Heart left ventricle (tissue), 16 donors: ENCODE data around the gene TBL1X. TPM values are rescaled to one million over a fixed set of nuclear protein-coding genes. Genes with fewer than 3 reads are reported as not detected.

Source experiments
- ATAC-seq, 4 donors: fragments of 200-7000 bp; cut with Tn5 transposase; one replicate each; pipeline ENCODE4 v1.9.1; 2020 to 2022; ENCODE audit warnings: moderate library complexity in 4 of 4, mild to moderate bottlenecking in 3 of 4, moderate number of reproducible peaks in 1 of 4
- DNase-seq, 5 donors: peaks; one replicate each; pipeline ENCODE4 v3.0.0-alpha.2; 2020
- H3K27ac ChIP-seq, 12 donors: fragments of 200-600 bp; sonication (generic) in 4 of 12; one replicate each; pipeline versions ENCODE4 v1.5.0 to v1.8.0; 2016 to 2022; ENCODE audit warnings: mild to moderate bottlenecking in 2 of 12
- H3K27me3 ChIP-seq, 9 donors: fragments of 200-600 bp; sonication (generic) in 2 of 9; one replicate each; pipeline versions ENCODE4 v1.5.1 to v1.8.0; 2016 to 2022; ENCODE audit warnings: mild to moderate bottlenecking in 3 of 9
- H3K36me3 ChIP-seq, 9 donors: fragments of 200-600 bp; sonication (generic) in 2 of 9; one replicate each; pipeline versions ENCODE4 v1.5.0 to v1.8.0; 2018 to 2022; ENCODE audit warnings: mild to moderate bottlenecking in 2 of 9
- H3K4me1 ChIP-seq, 12 donors: fragments of 200-600 bp; sonication (generic) in 4 of 12; one replicate each; pipeline versions ENCODE4 v1.5.0 to v1.8.0; 2016 to 2022; ENCODE audit warnings: mild to moderate bottlenecking in 3 of 12
- H3K4me3 ChIP-seq, 12 donors: fragments of 200-600 bp; sonication (generic) in 4 of 12; one replicate each; pipeline versions ENCODE4 v1.5.0 to v1.8.0; 2017 to 2022; ENCODE audit warnings: mild to moderate bottlenecking in 9 of 12, moderate library complexity in 4 of 12
- H3K9me3 ChIP-seq, 12 donors: fragments of 200-600 bp; sonication (generic) in 4 of 12; one replicate each; pipeline versions ENCODE4 v1.5.0 to v1.8.0; 2016 to 2022; ENCODE audit warnings: mild to moderate bottlenecking in 1 of 12
- CTCF ChIP-seq, 12 donors: fragments of 200-600 bp; sonication (generic) in 4 of 12; IDR thresholded peaks; one replicate each; pipeline versions ENCODE4 v1.5.0 to v1.8.0; 2018 to 2022; ENCODE audit warnings: antibody characterized with exemption in 12 of 12, mild to moderate bottlenecking in 5 of 12
- POLR2A ChIP-seq, 2 donors: fragments of 450-650 bp; IDR thresholded peaks; one replicate each; pipeline ENCODE4 v1.6.1; 2017; ENCODE audit warnings: antibody characterized with exemption in 2 of 2, mild to moderate bottlenecking in 2 of 2, moderate library complexity in 2 of 2
- WGBS, 4 donors: extraction: QIAGEN DNeasy Blood & Tissue Kit in 2 of 4; methylation state at CpG; one replicate each; pipeline versions ENCODE4 v1.1.5 to v1.1.7; 2013 to 2018; 5-methylcytosine and 5-hydroxymethylcytosine counted together
- intact Hi-C, 10 donors: fragments of 100-400 bp; cut with DNase I; formaldehyde crosslinking; loops; one replicate each; pipeline versions ENCODE4 v1.11.1 to v1.14.2; 2022
- polyA plus RNA-seq, 2 donors: library from polyadenylated mRNA; stranded (reverse); fragments of 200-250 nt; gene quantifications; one replicate each; pipeline ENCODE4 v1.2.3, GENCODE V29; 2013
- total RNA-seq, 9 donors: library from RNA; depleted of rRNA in 2 of 9; stranded (reverse); fragments of >200 nt in 2 of 9; fragmentation: NEBNext Ultra II Directional in 3 of 9; extraction: Animal tissue kit (Norgen Biotek cat#: 25700) in 3 of 9; gene quantifications; one replicate each; pipeline versions ENCODE4 v1.1.0 to v1.2.4, GENCODE V29; 2016 to 2023
- donor health status: ischemic (EF 13 %, LVEDD 7.1; RV severe dilation, severe dysfunction).
- donor health status: healthy with polysubstance abuse.
- donor health status: DM: no; HTN: yes; CAD: no.
- donor health status: DM: no; HTN: no; CAD: no.
- donor health status: ischemic (EF 25% LVEDD 6.9; RV normal size, moderate dysfunction).
- donor health status: ischemic (EF 25% LVEDD 5.7; RV mildly dilated, moderate dysfunction).
- donor health status: healthy.
- donor health status: DM: yes; HTN: yes; CAD: no.
- donor health status: ischemic (EF 35%, LVEDD 5.7; RV mildly dilated, moderate dysfunction).
- donor health status: nonischemic (EF 11% LVEDD 7.7; RV severe dilation, severe dysfunction).
- donor health status: DM: yes; HTN: yes; CAD: no.
- donor health status: PGD.
- donor health status: ischemic (EF 29% LVEDD 5.4; RV normal size, mild dysfunction).
- donor health status: nonischemic (EF 23%, LVEDD 6.1; RV moderate dilation, normal function).

Gene TBL1X
- total and polyA plus RNA-seq, 11 donors: 2.4 to 30.7 (median 9.7) TPM

GRCh38 chrX:9770319-9770718 is 305.5 kb downstream of the TBL1X start:
- no peaks in the 10 kb centered on the region for H3K36me3 ChIP-seq
- DNase-seq: no peak
- no peak overlapping the region for H3K4me3 ChIP-seq
- H3K27ac ChIP-seq: no peak overlapping the region
- TF ChIP-seq CTCF (IDR thresholded peaks at IDR 0.05): no peak
- no peak for TF ChIP-seq POLR2A (IDR thresholded peaks at IDR 0.05)
- intact Hi-C loops: no loop called here
- WGBS, 4 donors: 31 to 48% (median 35%) methylated on average over 1 of the region's 1 CpG
- ATAC-seq: no peak
- H3K27me3 ChIP-seq: peaks cover 0 to 29% (median 4%) of the 10 kb centered on the region in 9 donors
- H3K4me1 ChIP-seq: peaks cover 0 to 5% (median 0%) of the 10 kb centered on the region in 12 donors
- no peaks in the 10 kb centered on the region for H3K9me3 ChIP-seq

- TF ChIP-seq POLR2A (IDR thresholded peaks at IDR 0.05) (no peak), CTCF (IDR thresholded peaks at IDR 0.05) (no peak)
- Histone ChIP-seq H3K27ac (no peak overlapping the region), H3K9me3 (no peaks in the 10 kb centered on the region), H3K4me3 (no peak overlapping the region), H3K27me3 (peaks cover 0 to 28% (median 0%) of the 10 kb centered on the region in 9 donors), H3K4me1 (peaks cover 0 to 1% (median 0%) of the 10 kb centered on the region in 12 donors), H3K36me3 (no peaks in the 10 kb centered on the region)
- WGBS, 4 donors: 82 to 93% (median 87%) methylated on average over 6 of the region's 6 CpGs
- ATAC-seq: no peak
- DNase-seq: no peak
- intact Hi-C loops: no loop called here
Measured at GRCh38 chrX:9772943-9773342, 308.1 kb downstream of the TBL1X start.

GRCh38 chrX:9775930-9776329 is 311.1 kb downstream of the TBL1X start:
- no peak overlapping the region for H3K4me3 ChIP-seq
- peaks cover 0 to 28% (median 0%) of the 10 kb centered on the region in 9 donors for H3K27me3 ChIP-seq
- no peak for DNase-seq
- H3K9me3 ChIP-seq: no peaks in the 10 kb centered on the region
- WGBS, 4 donors: 77 to 93% (median 90%) methylated on average over 6 to 8 of the region's 8 CpGs
- ATAC-seq: no peak
- H3K27ac ChIP-seq: no peak overlapping the region
- intact Hi-C loops: no loop called here
- TF ChIP-seq POLR2A (IDR thresholded peaks at IDR 0.05): no peak
- no peak for TF ChIP-seq CTCF (IDR thresholded peaks at IDR 0.05)
- no peaks in the 10 kb centered on the region for H3K4me1 ChIP-seq
- no peaks in the 10 kb centered on the region for H3K36me3 ChIP-seq

GRCh38 chrX:9781941-9782340 is 317.1 kb downstream of the TBL1X start:
- Histone ChIP-seq H3K27ac (no peak overlapping the region), H3K4me3 (no peak overlapping the region), H3K36me3 (no peaks in the 10 kb centered on the region), H3K9me3 (no peaks in the 10 kb centered on the region), H3K27me3 (peaks cover 0 to 41% (median 0%) of the 10 kb centered on the region in 9 donors), H3K4me1 (peaks cover 0 to 15% (median 0%) of the 10 kb centered on the region in 12 donors)
- intact Hi-C loops: no loop called here
- ATAC-seq (no peak), DNase-seq (no peak)
- whole genome bisulfite sequencing, 4 donors: 79 to 93% (median 90%) methylated on average over 7 of the region's 7 CpGs
- no peak for TF ChIP-seq POLR2A (IDR thresholded peaks at IDR 0.05)
- TF ChIP-seq CTCF (IDR thresholded peaks at IDR 0.05): no peak
